Endodermal cell (in vitro differentiated cells): ENCODE data around the gene FDPS. TPM values are rescaled to one million over a fixed set of nuclear protein-coding genes. Genes with fewer than 3 reads are reported as not detected.

Experiments used
- DNase-seq: peaks from one replicate; pipeline ENCODE4 v3.0.0-alpha.2; 2017
- H3K27ac ChIP-seq: 2 replicates; pipeline ENCODE4 v1.5.1; 2013; ENCODE audit warnings: mild to moderate bottlenecking, low read depth, low read length, moderate library complexity
- H3K27me3 ChIP-seq: 2 replicates; pipeline ENCODE4 v1.6.1; 2013; ENCODE audit warnings: mild to moderate bottlenecking, low read length, moderate library complexity; ENCODE audit not compliant: insufficient read depth, control insufficient read depth, poor library complexity, severe bottlenecking
- H3K36me3 ChIP-seq: 2 replicates; pipeline ENCODE4 v1.7.0; 2013; ENCODE audit warnings: mild to moderate bottlenecking, low read length, moderate library complexity; ENCODE audit not compliant: control insufficient read depth, insufficient read depth
- H3K4me1 ChIP-seq: one replicate; pipeline ENCODE4 v1.7.0; 2013; ENCODE audit warnings: low read length; ENCODE audit not compliant: control insufficient read depth, insufficient read depth
- H3K4me3 ChIP-seq: 2 replicates; pipeline ENCODE4 v1.5.1; 2013; ENCODE audit warnings: mild to moderate bottlenecking, low read length, moderate library complexity
- H3K9ac ChIP-seq: 2 replicates; pipeline ENCODE4 v1.6.1; 2013; ENCODE audit warnings: mild to moderate bottlenecking, low read length, moderate library complexity; ENCODE audit not compliant: poor library complexity, severe bottlenecking; ENCODE audit errors: extremely low read depth
- H3K9me3 ChIP-seq: 2 replicates; pipeline ENCODE4 v1.6.1; 2013; ENCODE audit warnings: mild to moderate bottlenecking, low read length, moderate library complexity; ENCODE audit not compliant: control insufficient read depth
- H3K27ac Mint-ChIP-seq: 2 replicates; pipeline ENCODE4 v1.8.0; 2020; ENCODE audit warnings: mixed read lengths
- H3K27me3 Mint-ChIP-seq: 2 replicates; pipeline ENCODE4 v1.8.0; 2021; ENCODE audit warnings: mild to moderate bottlenecking, mixed read lengths; ENCODE audit not compliant: insufficient read depth
- H3K36me3 Mint-ChIP-seq: 2 replicates; pipeline ENCODE4 v1.8.0; 2020; ENCODE audit warnings: low read depth, mixed read lengths
- H3K4me1 Mint-ChIP-seq: 2 replicates; pipeline ENCODE4 v1.8.0; 2020; ENCODE audit warnings: mixed read lengths
- H3K4me3 Mint-ChIP-seq: 2 replicates; pipeline ENCODE4 v1.8.0; 2020; ENCODE audit warnings: mild to moderate bottlenecking, moderate library complexity, mixed read lengths
- H3K9me3 Mint-ChIP-seq: 2 replicates; pipeline ENCODE4 v1.8.0; 2020; ENCODE audit warnings: mild to moderate bottlenecking, mixed read lengths
- CTCF ChIP-seq: fragments of 200-600 bp; sonication (generic); conservative IDR thresholded peaks from 2 replicates; pipeline ENCODE4 v1.5.0; 2021; ENCODE audit warnings: antibody characterized with exemption, mild to moderate bottlenecking
- WGBS, 2 experiments: methylation state at CpG; one replicate each; pipeline versions ENCODE4 v1.1.5 to v1.1.7; 2013; ENCODE audit warnings: missing lambda C conversion rate in 2 of 2, mixed read lengths in 1 of 2; ENCODE audit not compliant: insufficient coverage in 1 of 2, insufficient read length in 1 of 2; 5-methylcytosine and 5-hydroxymethylcytosine counted together
- total RNA-seq, 2 donors: library from RNA; stranded (reverse); fragmentation: NEBNext Ultra II Directional in 1 of 2; extraction: Animal tissue kit (Norgen Biotek cat#: 25700) in 1 of 2; gene quantifications; 2 replicates in 1 of 2; 3 replicates in 1 of 2; pipeline ENCODE4 v1.2.1, GENCODE V29; 2021

The FDPS gene
- total RNA-seq, 2 donors from 2014 or later = 247 to 250 TPM

DNA sequence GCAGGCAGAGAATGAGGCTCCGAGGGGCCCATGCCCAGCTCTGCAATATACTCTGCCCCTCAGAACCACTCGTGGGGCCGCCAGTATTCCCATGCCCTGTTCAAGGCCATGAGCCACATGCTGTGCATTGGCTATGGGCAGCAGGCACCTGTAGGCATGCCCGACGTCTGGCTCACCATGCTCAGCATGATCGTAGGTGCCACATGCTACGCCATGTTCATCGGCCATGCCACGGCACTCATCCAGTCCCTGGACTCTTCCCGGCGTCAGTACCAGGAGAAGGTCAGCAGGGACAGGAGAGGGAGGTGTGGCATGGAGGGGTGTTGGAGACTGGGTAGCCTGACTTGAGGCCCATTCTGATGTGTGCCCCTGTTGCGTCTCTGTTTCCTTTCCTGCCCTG is 24.2 kb upstream of the FDPS start:
- no peak for TF ChIP-seq CTCF
- H3K27me3 Mint-ChIP-seq = no peaks in the 10 kb centered on the region
- no peak overlapping the region for H3K4me3 ChIP-seq
- no peak overlapping the region for H3K9ac ChIP-seq
- 91 to 98% methylated on average over 12 of the region's 12 CpGs for WGBS, 2 experiments
- H3K4me1 Mint-ChIP-seq = peaks cover 2% of the 10 kb centered on the region
- no peaks in the 10 kb centered on the region for H3K9me3 ChIP-seq
- H3K27ac Mint-ChIP-seq = no peak overlapping the region
- peaks cover 2% of the 10 kb centered on the region for H3K36me3 Mint-ChIP-seq
- DNase-seq = no peak
- H3K9me3 Mint-ChIP-seq = no peaks in the 10 kb centered on the region
- H3K27me3 ChIP-seq = no peaks in the 10 kb centered on the region
- H3K27ac ChIP-seq = no peak overlapping the region
- no peak overlapping the region for H3K4me3 Mint-ChIP-seq
- no peaks in the 10 kb centered on the region for H3K36me3 ChIP-seq
- H3K4me1 ChIP-seq = no peaks in the 10 kb centered on the region

DNA sequence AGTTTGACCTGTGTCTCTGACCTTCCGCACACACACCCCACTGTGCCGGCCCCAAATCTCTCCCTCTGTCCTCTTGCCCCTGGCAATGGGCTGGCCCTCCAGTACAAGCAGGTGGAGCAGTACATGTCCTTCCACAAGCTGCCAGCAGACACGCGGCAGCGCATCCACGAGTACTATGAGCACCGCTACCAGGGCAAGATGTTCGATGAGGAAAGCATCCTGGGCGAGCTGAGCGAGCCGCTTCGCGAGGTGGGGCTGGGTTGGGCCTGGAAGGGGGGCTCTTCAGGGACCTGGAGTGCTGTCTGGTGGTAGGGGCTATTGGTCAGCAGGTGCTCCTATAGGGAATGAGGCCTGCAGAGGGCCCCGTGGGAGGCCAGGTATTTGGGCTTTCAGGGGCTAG is 23.6 kb upstream of the FDPS start:
- DNase-seq = no peak
- Histone ChIP-seq H3K9ac (no peak overlapping the region), H3K36me3 (no peaks in the 10 kb centered on the region), H3K4me3 (no peak overlapping the region), H3K27ac (no peak overlapping the region), H3K27me3 (no peaks in the 10 kb centered on the region), H3K4me1 (no peaks in the 10 kb centered on the region), H3K9me3 (no peaks in the 10 kb centered on the region)
- no peaks in the 10 kb centered on the region for H3K9me3 Mint-ChIP-seq
- TF ChIP-seq CTCF = no peak
- H3K27me3 Mint-ChIP-seq = no peaks in the 10 kb centered on the region
- 95 to 97% methylated on average over 13 to 14 of the region's 14 CpGs for whole genome bisulfite sequencing, 2 experiments
- H3K27ac Mint-ChIP-seq = no peak overlapping the region
- H3K4me3 Mint-ChIP-seq = no peak overlapping the region
- no peaks in the 10 kb centered on the region for H3K36me3 Mint-ChIP-seq
- no peaks in the 10 kb centered on the region for H3K4me1 Mint-ChIP-seq

- H3K4me3 ChIP-seq = no peak overlapping the region
- H3K9me3 ChIP-seq = no peaks in the 10 kb centered on the region
- no peaks in the 10 kb centered on the region for H3K27me3 ChIP-seq
- H3K27ac Mint-ChIP-seq = no peak overlapping the region
- H3K4me1 ChIP-seq = no peaks in the 10 kb centered on the region
- H3K27ac ChIP-seq = no peak overlapping the region
- no peaks in the 10 kb centered on the region for H3K9me3 Mint-ChIP-seq
- 95% methylated on average over 16 to 18 of the region's 18 CpGs for WGBS, 2 experiments
- H3K36me3 Mint-ChIP-seq = no peaks in the 10 kb centered on the region
- no peaks in the 10 kb centered on the region for H3K4me1 Mint-ChIP-seq
- DNase-seq = no peak
- H3K4me3 Mint-ChIP-seq = no peak overlapping the region
- H3K27me3 Mint-ChIP-seq = no peaks in the 10 kb centered on the region
- TF ChIP-seq CTCF = no peak
- no peak overlapping the region for H3K9ac ChIP-seq
- no peaks in the 10 kb centered on the region for H3K36me3 ChIP-seq
Observed at GRCh38 chr1:155285631-155286044, 23.0 kb upstream of the FDPS start.
